ENCODE results near the gene FSCN2. TPM values are rescaled to one million over a fixed set of nuclear protein-coding genes. Genes with fewer than 3 reads are reported as not detected.
"Not testable (repeated sequence)": the region's sequence is repeated elsewhere in the genome, so short reads cannot be mapped to it uniquely, and the experiment has no call there.

FSCN2 gene
- total and polyA plus RNA-seq, 4 donors = 0.89 to 3.1 (median 1.6) TPM

DNA sequence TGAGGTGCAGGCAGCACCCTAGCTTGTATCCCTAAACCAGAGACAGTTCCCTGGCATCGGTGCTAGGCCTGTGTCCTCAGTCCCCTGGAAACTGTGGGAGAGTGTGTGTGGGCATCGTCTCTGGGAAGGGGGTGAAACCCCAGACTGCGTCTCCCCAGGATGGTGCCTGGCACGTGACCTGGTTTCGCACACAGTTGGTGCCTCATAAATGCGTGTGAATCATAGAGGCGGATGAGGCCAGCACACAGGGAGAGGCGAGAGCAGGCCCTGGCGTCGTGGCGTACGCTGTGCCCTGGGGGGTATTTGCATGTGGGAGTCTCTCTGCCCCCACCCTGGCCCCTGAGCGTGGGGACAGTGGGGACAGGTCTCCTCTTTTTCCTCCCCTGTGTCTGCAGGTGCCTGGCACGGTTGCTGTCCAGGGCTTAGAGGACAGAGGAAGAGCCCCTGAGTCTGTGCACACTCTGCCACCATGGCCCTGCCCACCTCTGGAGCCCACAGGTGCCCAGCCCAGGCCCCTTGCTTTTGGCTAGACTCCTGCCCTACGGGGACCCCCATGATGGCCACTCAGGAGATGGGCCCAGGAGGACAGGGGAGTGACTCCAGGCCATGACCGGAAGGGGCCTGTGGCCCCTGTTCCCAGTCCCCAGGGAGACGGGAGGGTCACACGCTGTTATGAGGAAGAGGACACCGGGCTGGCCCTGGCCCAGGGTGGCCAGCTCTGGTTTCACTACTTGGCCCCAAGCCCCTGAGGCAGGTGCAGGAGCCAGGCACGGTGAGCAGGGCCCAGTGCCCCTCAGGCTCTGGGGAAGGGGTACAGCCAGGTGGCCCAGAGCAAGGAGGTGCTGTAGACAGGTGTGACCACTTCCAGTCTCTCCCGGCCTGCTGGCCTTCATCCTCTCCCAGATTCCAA, 1.3 kb upstream of the FSCN2 start:
- no peak overlapping the region for H3K4me3 ChIP-seq (ENCODE audit: low read depth, low read length)
- peaks cover 37% of the 10 kb centered on the region for H3K4me1 ChIP-seq (ENCODE audit: control insufficient read depth, insufficient read depth, low read length)
- H3K9me3 ChIP-seq (ENCODE audit: control insufficient read depth, insufficient read depth, low read length) = no peaks in the 10 kb centered on the region
- peaks cover 6% of the 10 kb centered on the region for H3K36me3 ChIP-seq (ENCODE audit: control insufficient read depth, insufficient read depth, low read length)
- no peak overlapping the region for H3K27ac ChIP-seq (ENCODE audit: low read depth, low read length)
- DNase-seq (ENCODE audit: low read depth in 4 of 6, low spot score in 6 of 6) = no peak
- H3K27me3 ChIP-seq (ENCODE audit: control insufficient read depth, insufficient read depth, low read length) = peaks cover 16% of the 10 kb centered on the region
- 89% methylated on average over 21 of the region's 21 CpGs for WGBS (ENCODE audit: insufficient coverage)

DNA sequence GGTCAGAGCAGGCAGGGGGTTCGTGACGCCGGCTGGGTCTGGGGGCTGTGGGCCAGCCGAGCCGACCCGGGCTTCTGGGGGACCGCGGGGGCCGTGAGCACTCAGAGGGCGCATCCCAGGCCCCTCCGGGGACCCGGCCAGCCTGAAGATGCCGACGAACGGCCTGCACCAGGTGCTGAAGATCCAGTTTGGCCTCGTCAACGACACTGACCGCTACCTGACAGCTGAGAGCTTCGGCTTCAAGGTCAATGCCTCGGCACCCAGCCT, 140 bp downstream of the FSCN2 start:
- Histone ChIP-seq H3K4me1 (ENCODE audit: control insufficient read depth, insufficient read depth, low read length) (peaks cover 28% of the 10 kb centered on the region), H3K4me3 (ENCODE audit: low read depth, low read length) (no peak overlapping the region), H3K27ac (ENCODE audit: low read depth, low read length) (no peak overlapping the region), H3K36me3 (ENCODE audit: control insufficient read depth, insufficient read depth, low read length) (peaks cover 6% of the 10 kb centered on the region), H3K27me3 (ENCODE audit: control insufficient read depth, insufficient read depth, low read length) (peaks cover 16% of the 10 kb centered on the region), H3K9me3 (ENCODE audit: control insufficient read depth, insufficient read depth, low read length) (no peaks in the 10 kb centered on the region)
- WGBS (ENCODE audit: insufficient coverage) = 58% methylated on average over 20 of the region's 20 CpGs
- DNase-seq (ENCODE audit: low read depth in 4 of 6, low spot score in 6 of 6) = no peak

DNA sequence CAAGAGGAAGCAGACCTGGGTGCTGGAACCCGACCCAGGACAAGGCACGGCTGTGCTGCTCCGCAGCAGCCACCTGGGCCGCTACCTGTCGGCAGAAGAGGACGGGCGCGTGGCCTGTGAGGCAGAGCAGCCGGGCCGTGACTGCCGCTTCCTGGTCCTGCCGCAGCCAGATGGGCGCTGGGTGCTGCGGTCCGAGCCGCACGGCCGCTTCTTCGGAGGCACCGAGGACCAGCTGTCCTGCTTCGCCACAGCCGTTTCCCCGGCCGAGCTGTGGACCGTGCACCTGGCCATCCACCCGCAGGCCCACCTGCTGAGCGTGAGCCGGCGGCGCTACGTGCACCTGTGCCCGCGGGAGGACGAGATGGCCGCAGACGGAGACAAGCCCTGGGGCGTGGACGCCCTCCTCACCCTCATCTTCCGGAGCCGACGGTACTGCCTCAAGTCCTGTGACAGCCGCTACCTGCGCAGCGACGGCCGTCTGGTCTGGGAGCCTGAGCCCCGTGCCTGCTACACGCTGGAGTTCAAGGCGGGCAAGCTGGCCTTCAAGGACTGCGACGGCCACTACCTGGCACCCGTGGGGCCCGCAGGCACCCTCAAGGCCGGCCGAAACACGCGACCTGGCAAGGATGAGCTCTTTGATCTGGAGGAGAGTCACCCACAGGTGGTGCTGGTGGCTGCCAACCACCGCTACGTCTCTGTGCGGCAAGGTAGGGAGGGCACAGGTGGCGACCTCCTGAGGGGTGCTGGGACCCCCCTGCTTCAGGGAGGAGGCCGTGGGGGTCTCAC, 667 bp downstream of the FSCN2 start:
- no peak for DNase-seq (ENCODE audit: low read depth in 4 of 6, low spot score in 6 of 6)
- Histone ChIP-seq H3K9me3 (ENCODE audit: control insufficient read depth, insufficient read depth, low read length) (no peaks in the 10 kb centered on the region), H3K4me3 (ENCODE audit: low read depth, low read length) (no peak overlapping the region), H3K27ac (ENCODE audit: low read depth, low read length) (no peak overlapping the region), H3K36me3 (ENCODE audit: control insufficient read depth, insufficient read depth, low read length) (peaks cover 6% of the 10 kb centered on the region), H3K27me3 (ENCODE audit: control insufficient read depth, insufficient read depth, low read length) (peaks cover 16% of the 10 kb centered on the region), H3K4me1 (ENCODE audit: control insufficient read depth, insufficient read depth, low read length) (peaks cover 22% of the 10 kb centered on the region)
- WGBS (ENCODE audit: insufficient coverage) = 89% methylated on average over 57 of the region's 62 CpGs

DNA sequence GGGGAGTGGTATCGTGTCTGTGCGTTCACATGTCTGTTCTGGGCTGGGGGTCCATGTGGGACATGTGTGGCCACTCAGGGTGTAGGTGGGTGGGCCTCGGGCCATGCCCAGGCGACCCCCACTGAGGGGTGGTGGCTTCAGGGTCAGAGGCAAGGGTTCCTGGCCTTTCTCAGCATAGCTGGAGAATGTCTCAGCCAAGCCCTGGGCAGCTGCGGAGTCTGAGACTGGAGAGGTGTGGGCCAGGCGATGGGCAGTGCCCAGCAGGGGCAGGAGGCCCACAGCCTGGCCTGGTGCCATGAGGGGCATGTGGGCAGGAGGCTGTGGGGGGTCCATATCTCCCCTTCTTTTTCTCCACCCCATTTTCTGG, 1.2 kb downstream of the FSCN2 start:
- WGBS (ENCODE audit: insufficient coverage) = 92% methylated on average over 5 of the region's 6 CpGs
- H3K9me3 ChIP-seq (ENCODE audit: control insufficient read depth, insufficient read depth, low read length) = no peaks in the 10 kb centered on the region
- H3K27ac ChIP-seq (ENCODE audit: low read depth, low read length) = no peak overlapping the region
- peaks cover 16% of the 10 kb centered on the region for H3K27me3 ChIP-seq (ENCODE audit: control insufficient read depth, insufficient read depth, low read length)
- H3K4me3 ChIP-seq (ENCODE audit: low read depth, low read length) = no peak overlapping the region
- peaks cover 17% of the 10 kb centered on the region for H3K4me1 ChIP-seq (ENCODE audit: control insufficient read depth, insufficient read depth, low read length)
- DNase-seq (ENCODE audit: low read depth in 4 of 6, low spot score in 6 of 6) = no peak
- peaks cover 6% of the 10 kb centered on the region for H3K36me3 ChIP-seq (ENCODE audit: control insufficient read depth, insufficient read depth, low read length)

DNA sequence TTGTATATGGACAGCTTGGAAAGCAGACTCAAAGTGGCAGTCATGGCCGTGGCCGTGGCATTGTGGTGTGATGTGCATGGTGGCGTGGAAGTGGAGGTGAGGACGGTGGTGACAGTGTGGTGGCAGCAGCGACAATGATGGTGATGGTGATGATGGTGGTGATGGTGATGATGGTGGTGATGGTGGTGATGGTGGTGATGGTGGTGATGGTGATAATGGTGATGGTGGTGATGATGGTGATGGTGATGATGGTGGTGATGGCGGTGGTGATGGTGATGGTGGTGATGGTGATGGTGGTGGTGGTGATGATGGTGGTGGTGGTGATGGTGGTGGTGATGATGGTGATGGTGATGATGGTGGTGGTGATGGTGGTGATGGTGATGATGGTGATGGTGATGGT, 2.8 kb downstream of the FSCN2 start:
- WGBS (ENCODE audit: insufficient coverage) = 79% methylated on average over 6 of the region's 6 CpGs

DNA sequence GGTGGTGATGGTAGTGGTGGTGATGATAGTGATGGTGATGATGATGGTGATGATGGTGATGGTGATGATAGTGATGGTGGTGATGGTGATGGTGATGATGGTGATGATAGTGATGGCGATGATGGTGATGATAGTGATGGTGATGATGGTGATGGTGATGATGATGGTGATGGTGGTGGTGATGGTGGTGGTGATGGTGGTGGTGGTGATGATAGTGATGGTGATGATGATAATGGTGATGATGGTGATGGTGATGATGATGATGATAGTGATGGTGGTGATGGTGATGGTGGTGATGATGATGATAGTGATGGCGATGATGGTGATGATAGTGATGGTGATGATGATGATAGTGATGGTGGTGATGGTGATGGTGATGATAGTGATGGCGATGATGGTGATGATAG, 3.8 kb downstream of the FSCN2 start:
- H3K27ac ChIP-seq (ENCODE audit: low read depth, low read length); H3K36me3 ChIP-seq (ENCODE audit: control insufficient read depth, insufficient read depth, low read length); H3K4me3 ChIP-seq (ENCODE audit: low read depth, low read length); DNase-seq (ENCODE audit: low read depth in 4 of 6, low spot score in 6 of 6); H3K9me3 ChIP-seq (ENCODE audit: control insufficient read depth, insufficient read depth, low read length): not testable (repeated sequence)
- 97% methylated on average over 3 of the region's 3 CpGs for WGBS (ENCODE audit: insufficient coverage)
- H3K4me1 ChIP-seq (ENCODE audit: control insufficient read depth, insufficient read depth, low read length) = peaks cover 16% of the 10 kb centered on the region
- peaks cover 18% of the 10 kb centered on the region for H3K27me3 ChIP-seq (ENCODE audit: control insufficient read depth, insufficient read depth, low read length)

More for the DNA sequence above, 2.8 kb downstream of the FSCN2 start:
- H3K4me1 ChIP-seq (ENCODE audit: control insufficient read depth, insufficient read depth, low read length); H3K36me3 ChIP-seq (ENCODE audit: control insufficient read depth, insufficient read depth, low read length); DNase-seq (ENCODE audit: low read depth in 4 of 6, low spot score in 6 of 6); H3K9me3 ChIP-seq (ENCODE audit: control insufficient read depth, insufficient read depth, low read length); H3K27ac ChIP-seq (ENCODE audit: low read depth, low read length); H3K4me3 ChIP-seq (ENCODE audit: low read depth, low read length): not testable (repeated sequence)
- H3K27me3 ChIP-seq (ENCODE audit: control insufficient read depth, insufficient read depth, low read length) = peaks cover 15% of the 10 kb centered on the region

DNA sequence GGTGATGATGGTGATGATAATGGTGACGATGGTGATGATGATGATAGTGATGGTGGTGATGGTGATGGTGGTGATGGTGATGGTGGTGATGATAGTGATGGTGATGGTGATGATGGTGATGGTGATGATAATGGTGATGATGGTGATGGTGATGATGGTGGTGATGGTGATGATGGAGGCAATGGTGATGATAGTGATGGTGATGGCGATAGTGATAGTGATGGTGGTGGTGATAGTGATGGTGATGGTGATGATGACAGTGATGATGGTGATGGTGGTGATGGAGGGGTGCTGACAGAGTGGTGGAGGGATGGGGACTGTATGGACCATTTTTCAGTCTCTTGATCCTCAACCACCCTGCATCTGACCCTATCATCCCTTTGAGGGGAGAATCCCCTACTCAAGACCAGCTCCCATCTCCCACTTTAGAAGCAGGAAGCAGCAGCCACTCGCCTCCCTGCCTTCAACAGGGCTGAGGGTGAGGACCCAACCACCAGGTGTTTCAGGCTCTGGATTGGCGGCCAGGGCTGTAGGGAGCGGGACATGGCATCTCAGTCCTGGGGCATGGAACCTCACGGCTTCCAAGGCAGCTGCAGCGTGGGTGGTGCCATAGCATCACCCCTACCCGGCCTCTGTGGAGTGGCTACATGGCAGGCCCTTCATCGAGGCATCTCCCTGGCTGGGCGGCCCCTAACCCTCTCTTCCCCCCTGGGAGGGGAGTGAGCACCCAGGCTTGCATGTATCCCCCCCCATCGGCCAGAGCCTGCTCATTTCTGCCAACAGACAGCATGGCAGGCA, 4.5 kb downstream of the FSCN2 start:
- Histone ChIP-seq H3K27ac (ENCODE audit: low read depth, low read length) (no peak overlapping the region), H3K4me3 (ENCODE audit: low read depth, low read length) (no peak overlapping the region), H3K27me3 (ENCODE audit: control insufficient read depth, insufficient read depth, low read length) (peaks cover 21% of the 10 kb centered on the region), H3K9me3 (ENCODE audit: control insufficient read depth, insufficient read depth, low read length) (no peaks in the 10 kb centered on the region), H3K4me1 (ENCODE audit: control insufficient read depth, insufficient read depth, low read length) (peaks cover 21% of the 10 kb centered on the region), H3K36me3 (ENCODE audit: control insufficient read depth, insufficient read depth, low read length) (peaks cover 13% of the 10 kb centered on the region)
- no peak for DNase-seq (ENCODE audit: low read depth in 4 of 6, low spot score in 6 of 6)
- 93% methylated on average over 10 of the region's 11 CpGs for WGBS (ENCODE audit: insufficient coverage)

DNA sequence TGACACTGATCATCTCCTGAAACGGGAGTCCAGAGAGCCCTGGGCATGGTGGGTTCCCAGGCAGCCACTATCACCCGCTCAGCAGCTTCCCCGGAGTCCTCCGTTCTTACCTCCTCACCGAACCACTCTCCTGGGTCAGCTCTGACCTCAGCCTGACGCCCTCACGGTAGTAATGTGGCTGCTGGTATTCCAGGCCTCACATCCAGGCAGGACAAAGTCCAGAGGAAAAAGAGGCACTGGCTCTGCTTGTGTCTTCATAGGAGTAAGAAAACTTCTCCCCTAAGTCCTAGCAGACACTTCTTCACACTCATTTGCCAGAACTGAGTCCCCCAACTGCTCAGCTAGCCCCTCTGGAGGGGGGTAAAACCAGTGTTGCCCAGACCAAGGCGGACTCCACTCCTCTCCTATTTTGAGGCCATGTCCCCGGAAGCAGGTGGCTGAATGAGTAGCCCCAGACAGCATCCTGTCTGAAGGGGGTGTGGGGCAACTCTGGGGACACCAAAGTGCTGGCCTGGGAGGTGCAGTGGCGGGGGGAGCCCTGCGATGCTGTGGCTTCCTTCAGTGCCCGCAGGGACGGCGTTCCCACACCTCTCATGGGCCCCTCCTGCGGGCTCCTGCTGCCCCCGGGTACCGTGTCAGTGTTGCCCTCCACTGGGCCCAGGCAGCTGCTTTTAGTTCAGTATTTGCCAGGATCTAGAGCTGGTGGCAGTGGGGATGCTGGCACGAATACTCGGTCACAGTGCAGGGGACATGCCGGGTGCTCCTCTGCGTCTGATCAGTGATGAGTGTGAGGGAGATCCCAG, 5.4 kb downstream of the FSCN2 start:
- Histone ChIP-seq H3K27ac (ENCODE audit: low read depth, low read length) (no peak overlapping the region), H3K9me3 (ENCODE audit: control insufficient read depth, insufficient read depth, low read length) (no peaks in the 10 kb centered on the region), H3K36me3 (ENCODE audit: control insufficient read depth, insufficient read depth, low read length) (peaks cover 22% of the 10 kb centered on the region), H3K27me3 (ENCODE audit: control insufficient read depth, insufficient read depth, low read length) (peaks cover 19% of the 10 kb centered on the region), H3K4me1 (ENCODE audit: control insufficient read depth, insufficient read depth, low read length) (peaks cover 25% of the 10 kb centered on the region), H3K4me3 (ENCODE audit: low read depth, low read length) (no peak overlapping the region)
- no peak for DNase-seq (ENCODE audit: low read depth in 4 of 6, low spot score in 6 of 6)
- 68% methylated on average over 20 of the region's 21 CpGs for WGBS (ENCODE audit: insufficient coverage)

Measured in spinal cord (tissue), 10 donors.